Measurements from ENCODE around the gene MIF4GD.

GRCh38 chr17:75231071-75231470, 40.0 kb downstream of the MIF4GD start:
- TF ChIP-seq, protein P1, sequence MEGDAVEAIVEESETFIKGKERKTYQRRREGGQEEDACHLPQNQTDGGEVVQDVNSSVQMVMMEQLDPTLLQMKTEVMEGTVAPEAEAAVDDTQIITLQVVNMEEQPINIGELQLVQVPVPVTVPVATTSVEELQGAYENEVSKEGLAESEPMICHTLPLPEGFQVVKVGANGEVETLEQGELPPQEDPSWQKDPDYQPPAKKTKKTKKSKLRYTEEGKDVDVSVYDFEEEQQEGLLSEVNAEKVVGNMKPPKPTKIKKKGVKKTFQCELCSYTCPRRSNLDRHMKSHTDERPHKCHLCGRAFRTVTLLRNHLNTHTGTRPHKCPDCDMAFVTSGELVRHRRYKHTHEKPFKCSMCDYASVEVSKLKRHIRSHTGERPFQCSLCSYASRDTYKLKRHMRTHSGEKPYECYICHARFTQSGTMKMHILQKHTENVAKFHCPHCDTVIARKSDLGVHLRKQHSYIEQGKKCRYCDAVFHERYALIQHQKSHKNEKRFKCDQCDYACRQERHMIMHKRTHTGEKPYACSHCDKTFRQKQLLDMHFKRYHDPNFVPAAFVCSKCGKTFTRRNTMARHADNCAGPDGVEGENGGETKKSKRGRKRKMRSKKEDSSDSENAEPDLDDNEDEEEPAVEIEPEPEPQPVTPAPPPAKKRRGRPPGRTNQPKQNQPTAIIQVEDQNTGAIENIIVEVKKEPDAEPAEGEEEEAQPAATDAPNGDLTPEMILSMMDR (IDR thresholded peaks at IDR 0.05): no peak
- TF ChIP-seq EZH2 (IDR thresholded peaks at IDR 0.05; ENCODE audit: borderline replicate concordance, insufficient read depth, low read depth, low read length, poor library complexity, severe bottlenecking): no peak

Data from B cell (primary cell).